Ascending aorta (tissue), 2 donors: ENCODE results near the gene B3GLCT. TPM values are rescaled to one million over a fixed set of nuclear protein-coding genes. Genes with fewer than 3 reads are reported as not detected.

ENCODE experiments used
- DNase-seq, 2 donors: peaks; one replicate each; pipeline ENCODE4 v3.0.0-alpha.2; 2019; ENCODE audit warnings: low spot score in 2 of 2
- H3K27ac ChIP-seq, 2 donors: fragments of 200-600 bp; sonication (generic); one replicate each; pipeline ENCODE4 v1.5.1; 2016 to 2017; ENCODE audit warnings: mild to moderate bottlenecking in 1 of 2
- H3K27me3 ChIP-seq: fragments of 200-600 bp; sonication (generic); one replicate; pipeline ENCODE4 v1.5.1; 2017
- H3K36me3 ChIP-seq, 2 donors: fragments of 200-600 bp; sonication (generic); one replicate each; pipeline ENCODE4 v1.5.1; 2016
- H3K4me1 ChIP-seq, 2 donors: fragments of 200-600 bp; sonication (generic); one replicate each; pipeline ENCODE4 v1.5.1; 2016 to 2017; ENCODE audit warnings: mild to moderate bottlenecking in 1 of 2
- H3K4me3 ChIP-seq, 2 donors: fragments of 200-600 bp; sonication (generic); one replicate each; pipeline ENCODE4 v1.5.1; 2016 to 2017; ENCODE audit warnings: mild to moderate bottlenecking in 1 of 2
- H3K9me3 ChIP-seq, 2 donors: fragments of 200-600 bp; sonication (generic); one replicate each; pipeline ENCODE4 v1.5.1; 2016
- intact Hi-C: fragments of 100-400 bp; cut with DNase I; formaldehyde crosslinking; loops from one replicate; pipeline ENCODE4 v1.15.1; 2023
- total RNA-seq: library from RNA; depleted of rRNA; stranded (reverse); fragments of >200 nt; gene quantifications from one replicate; pipeline ENCODE4 v1.1.0, GENCODE V29; 2016
- TF ChIP-seq, protein P1 (sequence below), 3 experiments: fragments of 200-600 bp in 2 of 3; fragments of 450-650 bp in 1 of 3; sonication (generic) in 2 of 3; IDR thresholded peaks; one replicate each; pipeline ENCODE4 v1.5.1; 2016 to 2019; ENCODE audit warnings: antibody characterized with exemption in 3 of 3, mild to moderate bottlenecking in 1 of 3, moderate library complexity in 1 of 3

B3GLCT gene
- total RNA-seq, 1 donor from 2014 or later, result 8.8 TPM

DNA sequence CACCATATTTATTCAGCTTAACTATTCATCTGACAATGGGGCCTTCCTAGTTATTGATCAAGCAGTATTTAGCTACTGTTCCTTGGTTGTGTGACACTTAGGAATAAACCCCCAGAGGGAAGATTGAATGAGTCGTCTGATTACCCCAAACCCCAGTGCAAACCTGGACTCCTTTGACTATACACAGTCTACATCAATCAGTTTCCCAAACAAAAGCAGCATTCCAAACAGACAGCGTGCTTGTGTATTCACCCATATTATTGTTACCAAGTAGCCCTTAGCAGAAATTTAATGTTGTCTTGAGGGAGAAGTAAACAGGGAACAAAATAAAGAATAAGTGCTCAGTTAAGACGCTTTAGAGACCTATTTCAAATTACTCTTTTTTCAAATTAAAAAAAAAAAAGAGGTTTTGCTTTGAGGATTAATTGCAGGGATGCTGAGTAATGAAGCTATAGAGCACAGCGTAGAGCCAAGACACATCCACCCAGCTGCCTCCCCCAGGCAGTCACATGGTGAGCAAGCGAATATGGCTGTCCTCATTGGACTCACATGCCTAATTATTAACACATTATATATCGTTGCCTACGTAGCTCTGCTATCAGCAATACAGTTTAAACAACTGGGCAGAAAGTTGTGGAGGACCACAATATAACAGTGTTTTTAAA, 14.7 kb upstream of the B3GLCT start:
- intact Hi-C loops, result no loop called here
- Histone ChIP-seq H3K27me3 (no peaks in the 10 kb centered on the region), H3K27ac (no peak overlapping the region), H3K36me3 (no peaks in the 10 kb centered on the region), H3K9me3 (no peaks in the 10 kb centered on the region), H3K4me3 (no peak overlapping the region), H3K4me1 (no peaks in the 10 kb centered on the region)
- no peak for DNase-seq
- TF ChIP-seq, protein P1, sequence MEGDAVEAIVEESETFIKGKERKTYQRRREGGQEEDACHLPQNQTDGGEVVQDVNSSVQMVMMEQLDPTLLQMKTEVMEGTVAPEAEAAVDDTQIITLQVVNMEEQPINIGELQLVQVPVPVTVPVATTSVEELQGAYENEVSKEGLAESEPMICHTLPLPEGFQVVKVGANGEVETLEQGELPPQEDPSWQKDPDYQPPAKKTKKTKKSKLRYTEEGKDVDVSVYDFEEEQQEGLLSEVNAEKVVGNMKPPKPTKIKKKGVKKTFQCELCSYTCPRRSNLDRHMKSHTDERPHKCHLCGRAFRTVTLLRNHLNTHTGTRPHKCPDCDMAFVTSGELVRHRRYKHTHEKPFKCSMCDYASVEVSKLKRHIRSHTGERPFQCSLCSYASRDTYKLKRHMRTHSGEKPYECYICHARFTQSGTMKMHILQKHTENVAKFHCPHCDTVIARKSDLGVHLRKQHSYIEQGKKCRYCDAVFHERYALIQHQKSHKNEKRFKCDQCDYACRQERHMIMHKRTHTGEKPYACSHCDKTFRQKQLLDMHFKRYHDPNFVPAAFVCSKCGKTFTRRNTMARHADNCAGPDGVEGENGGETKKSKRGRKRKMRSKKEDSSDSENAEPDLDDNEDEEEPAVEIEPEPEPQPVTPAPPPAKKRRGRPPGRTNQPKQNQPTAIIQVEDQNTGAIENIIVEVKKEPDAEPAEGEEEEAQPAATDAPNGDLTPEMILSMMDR (IDR thresholded peaks at IDR 0.05), result no peak

DNA sequence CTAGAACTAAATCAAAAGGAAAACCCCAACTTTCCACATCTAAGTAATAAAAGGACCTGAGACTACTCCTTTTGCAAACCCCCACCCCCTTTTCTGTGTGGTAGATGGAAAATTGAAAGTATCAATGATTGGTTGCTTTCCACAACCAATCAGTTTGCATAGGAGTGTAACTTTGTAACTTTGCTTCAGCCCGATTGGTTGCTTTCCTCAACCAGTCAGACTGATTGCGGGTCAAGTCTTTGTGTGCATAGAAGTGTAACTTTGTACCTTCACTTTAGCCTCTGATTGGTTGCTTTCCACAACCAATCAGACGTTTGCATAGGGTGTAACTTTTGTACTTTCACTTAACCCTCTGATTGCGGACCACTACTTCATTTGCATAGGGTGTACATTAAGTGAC, 8.0 kb upstream of the B3GLCT start:
- Histone ChIP-seq H3K36me3 (no peaks in the 10 kb centered on the region), H3K27ac (no peak overlapping the region), H3K4me1 (no peaks in the 10 kb centered on the region), H3K4me3 (no peak overlapping the region), H3K27me3 (no peaks in the 10 kb centered on the region), H3K9me3 (no peaks in the 10 kb centered on the region)
- TF ChIP-seq, protein P1 (IDR thresholded peaks at IDR 0.05), result no peak
- DNase-seq, result no peak
- intact Hi-C loops, result no loop called here

DNA sequence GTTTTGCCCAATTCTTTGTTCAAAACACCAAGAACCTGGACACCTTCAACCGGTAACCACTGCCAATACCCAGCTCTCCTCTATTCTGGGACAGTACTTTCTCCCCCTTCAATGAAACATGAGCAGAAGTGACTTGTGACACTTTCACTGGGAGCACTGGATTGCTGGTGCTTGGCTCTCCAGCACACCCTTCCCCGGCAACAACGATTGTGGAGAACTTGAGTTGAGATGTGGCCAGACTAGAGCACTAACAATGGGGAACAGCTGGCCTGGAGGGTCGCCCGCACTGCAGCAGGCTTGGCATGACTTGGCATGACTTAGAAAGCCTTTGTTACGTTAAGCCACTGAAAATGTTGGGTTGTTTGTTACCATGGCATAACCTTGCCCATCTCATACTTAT, 7.5 kb upstream of the B3GLCT start:
- no peak overlapping the region for H3K27ac ChIP-seq
- DNase-seq, result no peak
- intact Hi-C loops, result no loop called here

DNA sequence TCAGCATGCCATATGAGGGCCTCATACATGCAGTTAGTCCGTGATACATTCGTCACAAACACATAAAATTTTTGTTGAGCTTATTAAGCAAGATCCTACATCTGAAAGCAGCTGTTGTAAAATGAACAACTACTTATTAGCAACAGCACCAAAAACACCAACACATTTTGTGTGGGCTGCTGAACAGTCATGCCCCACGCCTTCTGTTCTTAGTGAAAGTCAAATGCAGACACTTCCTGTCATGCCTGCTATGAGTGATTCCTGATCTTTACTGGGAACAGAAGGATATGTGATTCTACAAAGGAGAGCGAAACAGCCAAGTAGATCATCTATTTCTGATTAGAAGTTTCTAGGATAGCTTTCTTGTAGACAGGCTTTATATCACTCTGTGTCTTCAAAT, 4.2 kb upstream of the B3GLCT start:
- TF ChIP-seq, protein P1 (IDR thresholded peaks at IDR 0.05), result no peak
- Histone ChIP-seq H3K36me3 (no peaks in the 10 kb centered on the region), H3K9me3 (no peaks in the 10 kb centered on the region), H3K27me3 (no peaks in the 10 kb centered on the region), H3K4me3 (no peak overlapping the region), H3K27ac (no peak overlapping the region), H3K4me1 (peaks cover 0 to 6% of the 10 kb centered on the region in 2 donors)
- no peak for DNase-seq
- intact Hi-C loops, result no loop called here

More for the DNA sequence above, 7.5 kb upstream of the B3GLCT start:
- no peaks in the 10 kb centered on the region for H3K27me3 ChIP-seq
- no peaks in the 10 kb centered on the region for H3K4me1 ChIP-seq
- H3K9me3 ChIP-seq, result no peaks in the 10 kb centered on the region
- TF ChIP-seq, protein P1 (IDR thresholded peaks at IDR 0.05), result no peak
- no peaks in the 10 kb centered on the region for H3K36me3 ChIP-seq
- no peak overlapping the region for H3K4me3 ChIP-seq

DNA sequence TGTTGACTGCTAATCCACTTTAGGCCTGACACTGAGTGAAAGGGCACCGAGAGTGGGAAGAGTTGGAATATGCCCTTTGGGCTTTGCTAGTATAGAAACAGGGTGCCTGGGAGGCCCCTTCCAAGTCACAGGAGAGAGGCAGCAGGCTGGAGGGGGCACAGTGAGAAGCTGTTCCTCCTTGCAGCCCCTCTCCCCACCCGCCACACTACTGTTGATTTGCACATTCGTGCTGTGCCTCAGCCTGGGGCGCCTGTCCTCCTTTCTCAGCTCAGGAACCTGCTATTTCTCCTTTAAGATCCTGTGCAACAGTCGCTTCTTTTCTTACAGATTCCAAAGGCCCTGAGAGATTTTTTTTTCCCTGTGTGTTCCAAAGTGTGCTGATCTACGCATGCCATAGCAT, 2.8 kb upstream of the B3GLCT start:
- Histone ChIP-seq H3K9me3 (no peaks in the 10 kb centered on the region), H3K4me1 (peaks cover 5 to 15% of the 10 kb centered on the region in 2 donors), H3K36me3 (no peaks in the 10 kb centered on the region), H3K27ac (no peak overlapping the region), H3K4me3 (no peak overlapping the region), H3K27me3 (no peaks in the 10 kb centered on the region)
- intact Hi-C loops, result no loop called here
- no peak for DNase-seq
- TF ChIP-seq, protein P1 (IDR thresholded peaks at IDR 0.05), result no peak
